Panc1 (cell line): ENCODE measurements around the gene PRR5L.

ENCODE experiments used
- POLR2AphosphoS5 ChIP-seq: IDR thresholded peaks from 2 replicates; pipeline ENCODE4 v1.6.1; 2012; ENCODE audit warnings: mild to moderate bottlenecking, low read depth, low read length, moderate library complexity
- TF ChIP-seq, protein P1 (sequence below), 2 experiments: IDR thresholded peaks; 2 replicates each; pipeline ENCODE4 v1.6.1; 2011 to 2012; ENCODE audit warnings: low read depth in 2 of 2, control low read depth in 1 of 2, low read length in 1 of 2, mild to moderate bottlenecking in 1 of 2, moderate library complexity in 1 of 2; ENCODE audit not compliant: insufficient read depth in 1 of 2
- TF ChIP-seq, protein P2 (sequence below): fragments of 450-650 bp; IDR thresholded peaks from 2 replicates; pipeline ENCODE4 v1.5.1; 2017; ENCODE audit warnings: mild to moderate bottlenecking

GRCh38 chr11:36346562-36347383 is 50.7 kb downstream of the PRR5L start:
- TF ChIP-seq, protein P1, sequence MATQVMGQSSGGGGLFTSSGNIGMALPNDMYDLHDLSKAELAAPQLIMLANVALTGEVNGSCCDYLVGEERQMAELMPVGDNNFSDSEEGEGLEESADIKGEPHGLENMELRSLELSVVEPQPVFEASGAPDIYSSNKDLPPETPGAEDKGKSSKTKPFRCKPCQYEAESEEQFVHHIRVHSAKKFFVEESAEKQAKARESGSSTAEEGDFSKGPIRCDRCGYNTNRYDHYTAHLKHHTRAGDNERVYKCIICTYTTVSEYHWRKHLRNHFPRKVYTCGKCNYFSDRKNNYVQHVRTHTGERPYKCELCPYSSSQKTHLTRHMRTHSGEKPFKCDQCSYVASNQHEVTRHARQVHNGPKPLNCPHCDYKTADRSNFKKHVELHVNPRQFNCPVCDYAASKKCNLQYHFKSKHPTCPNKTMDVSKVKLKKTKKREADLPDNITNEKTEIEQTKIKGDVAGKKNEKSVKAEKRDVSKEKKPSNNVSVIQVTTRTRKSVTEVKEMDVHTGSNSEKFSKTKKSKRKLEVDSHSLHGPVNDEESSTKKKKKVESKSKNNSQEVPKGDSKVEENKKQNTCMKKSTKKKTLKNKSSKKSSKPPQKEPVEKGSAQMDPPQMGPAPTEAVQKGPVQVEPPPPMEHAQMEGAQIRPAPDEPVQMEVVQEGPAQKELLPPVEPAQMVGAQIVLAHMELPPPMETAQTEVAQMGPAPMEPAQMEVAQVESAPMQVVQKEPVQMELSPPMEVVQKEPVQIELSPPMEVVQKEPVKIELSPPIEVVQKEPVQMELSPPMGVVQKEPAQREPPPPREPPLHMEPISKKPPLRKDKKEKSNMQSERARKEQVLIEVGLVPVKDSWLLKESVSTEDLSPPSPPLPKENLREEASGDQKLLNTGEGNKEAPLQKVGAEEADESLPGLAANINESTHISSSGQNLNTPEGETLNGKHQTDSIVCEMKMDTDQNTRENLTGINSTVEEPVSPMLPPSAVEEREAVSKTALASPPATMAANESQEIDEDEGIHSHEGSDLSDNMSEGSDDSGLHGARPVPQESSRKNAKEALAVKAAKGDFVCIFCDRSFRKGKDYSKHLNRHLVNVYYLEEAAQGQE (IDR thresholded peaks at IDR 0.05; ENCODE audit: insufficient read depth in 1 of 2, low read depth in 2 of 2, low read length in 1 of 2): no peak
- TF ChIP-seq, protein P2, sequence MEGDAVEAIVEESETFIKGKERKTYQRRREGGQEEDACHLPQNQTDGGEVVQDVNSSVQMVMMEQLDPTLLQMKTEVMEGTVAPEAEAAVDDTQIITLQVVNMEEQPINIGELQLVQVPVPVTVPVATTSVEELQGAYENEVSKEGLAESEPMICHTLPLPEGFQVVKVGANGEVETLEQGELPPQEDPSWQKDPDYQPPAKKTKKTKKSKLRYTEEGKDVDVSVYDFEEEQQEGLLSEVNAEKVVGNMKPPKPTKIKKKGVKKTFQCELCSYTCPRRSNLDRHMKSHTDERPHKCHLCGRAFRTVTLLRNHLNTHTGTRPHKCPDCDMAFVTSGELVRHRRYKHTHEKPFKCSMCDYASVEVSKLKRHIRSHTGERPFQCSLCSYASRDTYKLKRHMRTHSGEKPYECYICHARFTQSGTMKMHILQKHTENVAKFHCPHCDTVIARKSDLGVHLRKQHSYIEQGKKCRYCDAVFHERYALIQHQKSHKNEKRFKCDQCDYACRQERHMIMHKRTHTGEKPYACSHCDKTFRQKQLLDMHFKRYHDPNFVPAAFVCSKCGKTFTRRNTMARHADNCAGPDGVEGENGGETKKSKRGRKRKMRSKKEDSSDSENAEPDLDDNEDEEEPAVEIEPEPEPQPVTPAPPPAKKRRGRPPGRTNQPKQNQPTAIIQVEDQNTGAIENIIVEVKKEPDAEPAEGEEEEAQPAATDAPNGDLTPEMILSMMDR: no peak
- no peak for TF ChIP-seq POLR2AphosphoS5
